ENCODE measurements around the gene GPS1. TPM values are rescaled to one million over a fixed set of nuclear protein-coding genes. Genes with fewer than 3 reads are reported as not detected.

Gene GPS1
- total RNA-seq, 1 donor from 2014 or later: 71.5 TPM

GRCh38 chr17:82064433-82065192 is 12.9 kb downstream of the GPS1 start:
- H3K4me3 ChIP-seq: peak overlapping the region; percentile 94
- DNase-seq (no peak), ATAC-seq (peak; percentile 45 to 49)
- no peaks in the 10 kb centered on the region for H3K27me3 ChIP-seq (ENCODE audit: low read depth)
- H3K9me3 ChIP-seq: no peaks in the 10 kb centered on the region
- peaks cover 26% of the 10 kb centered on the region for H3K4me1 ChIP-seq
- peaks cover 41% of the 10 kb centered on the region for H3K36me3 ChIP-seq
- TF ChIP-seq CTCF (IDR thresholded peaks at IDR 0.05): no peak
- intact Hi-C loops (cut with DNase I): no loop called here
- peak overlapping the region; percentile 94 for H3K27ac ChIP-seq

- intact Hi-C loops (cut with DNase I): no loop called here
- ATAC-seq (peak; percentile 8 to 35), DNase-seq (no peak)
- Histone ChIP-seq H3K4me1 (peaks cover 26% of the 10 kb centered on the region), H3K9me3 (no peaks in the 10 kb centered on the region), H3K27ac (peak overlapping the region; percentile 94), H3K4me3 (peak overlapping the region; percentile 94), H3K27me3 (ENCODE audit: low read depth) (no peaks in the 10 kb centered on the region), H3K36me3 (peaks cover 35% of the 10 kb centered on the region)
- no peak for TF ChIP-seq CTCF (IDR thresholded peaks at IDR 0.05)
Measured at GRCh38 chr17:82065193-82065637, 13.5 kb downstream of the GPS1 start.

GRCh38 chr17:82065638-82066303 is 14.1 kb downstream of the GPS1 start, which contains the start of gene DUS1L:
DUS1L (minus strand) TSS chr17:82065804; CDS start chr17:82065059, 745 bp downstream.
- Histone ChIP-seq H3K4me3 (peak within 1 kb of the TSS; percentile 94), H3K27me3 (ENCODE audit: low read depth) (no peaks in the 10 kb centered on the region), H3K36me3 (peaks cover 29% of the 10 kb centered on the region), H3K27ac (peak within 1 kb of the TSS; percentile 94), H3K4me1 (peaks cover 26% of the 10 kb centered on the region), H3K9me3 (no peaks in the 10 kb centered on the region)
- no peak for TF ChIP-seq CTCF (IDR thresholded peaks at IDR 0.05)
- intact Hi-C loops (cut with DNase I): no loop called here
- DNase-seq (peak; percentile 79), ATAC-seq (peak; percentile 88 to 90)

DNA sequence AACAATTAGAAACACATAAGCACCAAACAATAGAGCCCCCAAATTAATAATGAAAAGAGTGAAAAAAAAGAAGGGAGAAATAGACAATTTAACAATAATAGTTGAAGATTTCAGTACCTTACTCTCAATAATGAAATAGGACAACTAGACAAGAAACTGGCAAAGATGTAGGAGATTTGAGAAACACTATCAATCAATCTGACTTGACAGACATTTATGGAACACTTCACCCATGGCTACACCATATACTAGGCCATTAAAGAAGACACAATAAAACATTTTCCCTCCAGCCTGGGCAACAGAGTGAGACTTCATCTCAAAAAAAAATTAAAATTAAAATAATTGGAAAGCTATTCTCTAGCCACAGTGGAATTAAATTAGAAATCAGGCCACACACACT is 18.9 kb downstream of the GPS1 start:
- H3K27me3 ChIP-seq (ENCODE audit: low read depth): no peaks in the 10 kb centered on the region
- no peaks in the 10 kb centered on the region for H3K9me3 ChIP-seq
- H3K4me1 ChIP-seq: peaks cover 7% of the 10 kb centered on the region
- H3K4me3 ChIP-seq: no peak overlapping the region
- no peak for DNase-seq
- H3K27ac ChIP-seq: no peak overlapping the region
- intact Hi-C loops (cut with DNase I): no loop called here
- no peak for ATAC-seq
- TF ChIP-seq CTCF (IDR thresholded peaks at IDR 0.05): no peak
- H3K36me3 ChIP-seq: no peaks in the 10 kb centered on the region

DNA sequence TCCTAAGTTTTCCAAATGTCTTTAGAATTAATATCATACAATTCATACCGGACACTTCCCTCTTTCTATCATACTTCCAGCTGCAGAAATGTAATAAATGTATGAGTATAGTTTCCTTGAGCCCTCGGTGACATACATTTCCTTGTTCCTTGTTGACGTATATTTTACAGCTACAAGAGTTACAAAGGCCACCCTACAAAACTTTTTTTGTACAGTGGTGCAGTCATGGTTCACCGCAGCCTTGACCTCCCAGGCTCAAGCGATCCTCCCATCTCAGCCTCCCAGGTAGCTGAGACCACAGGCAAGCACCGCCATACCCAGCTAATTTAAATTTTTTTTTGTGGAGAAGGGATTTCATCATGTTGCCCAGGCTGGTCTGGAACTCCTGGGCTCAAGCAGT is 21.1 kb downstream of the GPS1 start:
- DNase-seq: no peak
- intact Hi-C loops (cut with DNase I): no loop called here
- no peak for ATAC-seq
- Histone ChIP-seq H3K4me3 (no peak overlapping the region), H3K27ac (no peak overlapping the region), H3K27me3 (ENCODE audit: low read depth) (no peaks in the 10 kb centered on the region), H3K4me1 (no peaks in the 10 kb centered on the region), H3K36me3 (no peaks in the 10 kb centered on the region), H3K9me3 (no peaks in the 10 kb centered on the region)
- no peak for TF ChIP-seq CTCF (IDR thresholded peaks at IDR 0.05)

All from lower lobe of right lung (tissue), 2 donors.